Measurements from ENCODE around the gene MPHOSPH6. TPM values are rescaled to one million over a fixed set of nuclear protein-coding genes. Genes with fewer than 3 reads are reported as not detected.
"Not testable (repeated sequence)": the region's sequence is repeated elsewhere in the genome, so short reads cannot be mapped to it uniquely, and the experiment has no call there.

Gene MPHOSPH6
- total RNA-seq, 1 donor from 2014 or later: 17.1 TPM

- DNase-seq (ENCODE audit: low read depth in 2 of 2): no peak
Measured at GRCh38 chr16:82119405-82119804, 50.6 kb downstream of the MPHOSPH6 start.

- no peak for DNase-seq (ENCODE audit: low read depth in 2 of 2)
Measured at GRCh38 chr16:82118749-82119148, 51.3 kb downstream of the MPHOSPH6 start.

- no peak for DNase-seq (ENCODE audit: low read depth in 2 of 2)
Measured at GRCh38 chr16:82116535-82116934, 53.5 kb downstream of the MPHOSPH6 start.

GRCh38 chr16:82113741-82114140 is 56.3 kb downstream of the MPHOSPH6 start:
- DNase-seq (ENCODE audit: low read depth in 2 of 2): no peak

GRCh38 chr16:82111944-82112343 is 58.1 kb downstream of the MPHOSPH6 start:
- DNase-seq (ENCODE audit: low read depth in 2 of 2): no peak

GRCh38 chr16:82109266-82109665 is 60.8 kb downstream of the MPHOSPH6 start:
- not testable (repeated sequence) for DNase-seq (ENCODE audit: low read depth in 2 of 2)

GRCh38 chr16:82108774-82109173 is 61.2 kb downstream of the MPHOSPH6 start:
- DNase-seq (ENCODE audit: low read depth in 2 of 2): no peak

GRCh38 chr16:82108100-82108499 is 61.9 kb downstream of the MPHOSPH6 start:
- no peak for DNase-seq (ENCODE audit: low read depth in 2 of 2)

GRCh38 chr16:82105107-82105506 is 64.9 kb downstream of the MPHOSPH6 start:
- DNase-seq (ENCODE audit: low read depth in 2 of 2): no peak

Other genes starting within 250 kb of the MPHOSPH6 start
- gene SDR42E1, start 158.8 kb downstream of the MPHOSPH6 start, total RNA-seq: 1.3 and 4.4 TPM in 2 replicates
- 105 and 217 TPM in 2 replicates for gene HSD17B2, start 135.0 kb downstream of the MPHOSPH6 start, total RNA-seq

All from dermis microvascular lymphatic vessel endothelial cell (primary cell).